ENCODE measurements around the gene TET2. TPM values are rescaled to one million over a fixed set of nuclear protein-coding genes. Genes with fewer than 3 reads are reported as not detected.

TET2 gene
- total RNA-seq, 1 donor from 2014 or later, result 11.4 TPM

GRCh38 chr4:105225500-105225899 lies 78.8 kb downstream of the TET2 start:
- no peak for DNase-seq (ENCODE audit: low spot score)
- Mint-ChIP-seq H3K4me1 (ENCODE audit: unreplicated experiment) (no peaks in the 10 kb centered on the region), H3K9me3 (ENCODE audit: unreplicated experiment) (no peaks in the 10 kb centered on the region), H3K27me3 (ENCODE audit: unreplicated experiment) (no peaks in the 10 kb centered on the region), H3K27ac (ENCODE audit: unreplicated experiment) (no peak overlapping the region), H3K4me3 (ENCODE audit: unreplicated experiment) (no peak overlapping the region), H3K36me3 (ENCODE audit: low read depth, unreplicated experiment) (no peaks in the 10 kb centered on the region)
- TF ChIP-seq CTCF (IDR thresholded peaks at IDR 0.05; ENCODE audit: unreplicated experiment), result no peak

- Mint-ChIP-seq H3K36me3 (ENCODE audit: low read depth, unreplicated experiment) (no peaks in the 10 kb centered on the region), H3K4me1 (ENCODE audit: unreplicated experiment) (no peaks in the 10 kb centered on the region), H3K27me3 (ENCODE audit: unreplicated experiment) (no peaks in the 10 kb centered on the region), H3K9me3 (ENCODE audit: unreplicated experiment) (no peaks in the 10 kb centered on the region), H3K27ac (ENCODE audit: unreplicated experiment) (no peak overlapping the region), H3K4me3 (ENCODE audit: unreplicated experiment) (no peak overlapping the region)
- no peak for TF ChIP-seq CTCF (IDR thresholded peaks at IDR 0.05; ENCODE audit: unreplicated experiment)
- no peak for DNase-seq (ENCODE audit: low spot score)
Observed at GRCh38 chr4:105227054-105227453, 80.4 kb downstream of the TET2 start.

- no peak overlapping the region for H3K27ac Mint-ChIP-seq (ENCODE audit: unreplicated experiment)
Observed at GRCh38 chr4:105230287-105230686, 83.6 kb downstream of the TET2 start.

GRCh38 chr4:105232374-105232773 lies 85.7 kb downstream of the TET2 start:
- Mint-ChIP-seq H3K27ac (ENCODE audit: unreplicated experiment) (no peak overlapping the region), H3K9me3 (ENCODE audit: unreplicated experiment) (no peaks in the 10 kb centered on the region), H3K27me3 (ENCODE audit: unreplicated experiment) (no peaks in the 10 kb centered on the region), H3K4me3 (ENCODE audit: unreplicated experiment) (no peak overlapping the region), H3K4me1 (ENCODE audit: unreplicated experiment) (no peaks in the 10 kb centered on the region), H3K36me3 (ENCODE audit: low read depth, unreplicated experiment) (peaks cover 20% of the 10 kb centered on the region)
- no peak for DNase-seq (ENCODE audit: low spot score)
- TF ChIP-seq CTCF (IDR thresholded peaks at IDR 0.05; ENCODE audit: unreplicated experiment), result no peak

More at GRCh38 chr4:105230287-105230686, 83.6 kb downstream of the TET2 start:
- DNase-seq (ENCODE audit: low spot score), result no peak
- peaks cover 13% of the 10 kb centered on the region for H3K36me3 Mint-ChIP-seq (ENCODE audit: low read depth, unreplicated experiment)
- no peak overlapping the region for H3K4me3 Mint-ChIP-seq (ENCODE audit: unreplicated experiment)
- no peaks in the 10 kb centered on the region for H3K9me3 Mint-ChIP-seq (ENCODE audit: unreplicated experiment)
- H3K27me3 Mint-ChIP-seq (ENCODE audit: unreplicated experiment), result no peaks in the 10 kb centered on the region
- H3K4me1 Mint-ChIP-seq (ENCODE audit: unreplicated experiment), result no peaks in the 10 kb centered on the region
- no peak for TF ChIP-seq CTCF (IDR thresholded peaks at IDR 0.05; ENCODE audit: unreplicated experiment)

- H3K27me3 Mint-ChIP-seq (ENCODE audit: unreplicated experiment), result no peaks in the 10 kb centered on the region
- peaks cover 20% of the 10 kb centered on the region for H3K36me3 Mint-ChIP-seq (ENCODE audit: low read depth, unreplicated experiment)
- no peaks in the 10 kb centered on the region for H3K9me3 Mint-ChIP-seq (ENCODE audit: unreplicated experiment)
- H3K4me3 Mint-ChIP-seq (ENCODE audit: unreplicated experiment), result no peak overlapping the region
- TF ChIP-seq CTCF (IDR thresholded peaks at IDR 0.05; ENCODE audit: unreplicated experiment), result no peak
- H3K4me1 Mint-ChIP-seq (ENCODE audit: unreplicated experiment), result no peaks in the 10 kb centered on the region
- no peak for DNase-seq (ENCODE audit: low spot score)
- no peak overlapping the region for H3K27ac Mint-ChIP-seq (ENCODE audit: unreplicated experiment)
Observed at GRCh38 chr4:105234582-105234981, 87.9 kb downstream of the TET2 start.
